HepG2 (cell line): ENCODE data around the gene CHD9NB. TPM values are rescaled to one million over a fixed set of nuclear protein-coding genes. Genes with fewer than 3 reads are reported as not detected.

Source experiments
- HIC2 ChIP-seq: sonication (generic); formaldehyde crosslinking; IDR thresholded peaks from 2 replicates; pipeline ENCODE4 v1.9.0; 2022; ENCODE audit warnings: low read depth, missing genetic modification reagents
- HMGXB4 ChIP-seq, 2 experiments: sonication (generic) in 1 of 2; formaldehyde crosslinking in 1 of 2; IDR thresholded peaks; 2 replicates each; pipeline versions ENCODE4 v1.4.0 to v1.6.1; 2018 to 2020; ENCODE audit warnings: missing genetic modification reagents in 2 of 2, borderline replicate concordance in 1 of 2, low read depth in 1 of 2, mild to moderate bottlenecking in 1 of 2, missing biosample characterization in 1 of 2
- NR2F1 ChIP-seq, 2 experiments: fragments of 450-650 bp in 1 of 2; formaldehyde crosslinking in 1 of 2; IDR thresholded peaks; 2 replicates each; pipeline versions ENCODE4 v1.5.0 to v1.6.1; 2016 to 2020; ENCODE audit warnings: mild to moderate bottlenecking in 1 of 2, missing compliant biosample characterization in 1 of 2, missing genetic modification reagents in 1 of 2, moderate library complexity in 1 of 2
- PITX1 ChIP-seq: sonication (generic); formaldehyde crosslinking; IDR thresholded peaks from 2 replicates; pipeline ENCODE4 v1.5.1; 2020; ENCODE audit warnings: mild to moderate bottlenecking, missing genetic modification reagents
- PLRG1 ChIP-seq: fragments of 450-650 bp; conservative IDR thresholded peaks from 2 replicates; pipeline ENCODE4 v1.6.1; 2016
- RFX5 ChIP-seq: IDR thresholded peaks from 2 replicates; pipeline ENCODE4 v1.6.1; 2011; ENCODE audit warnings: low read depth, low read length, improper control_type of control experiment
- SKIL ChIP-seq: sonication (generic); formaldehyde crosslinking; IDR thresholded peaks from 2 replicates; pipeline ENCODE4 v1.8.0; 2022; ENCODE audit warnings: missing genetic modification reagents, mild to moderate bottlenecking, moderate library complexity, borderline replicate concordance
- SP140L ChIP-seq: sonication (generic); formaldehyde crosslinking; IDR thresholded peaks from 2 replicates; pipeline ENCODE4 v1.4.0; 2020; ENCODE audit warnings: missing genetic modification reagents, borderline replicate concordance
- SRSF4 ChIP-seq: fragments of 200-400 bp; formaldehyde crosslinking; IDR thresholded peaks from one replicate; pipeline ENCODE4 v1.6.1; 2018; ENCODE audit warnings: mild to moderate bottlenecking, low read depth, low read length, moderate library complexity; ENCODE audit not compliant: poor library complexity, severe bottlenecking
- TBL1XR1 ChIP-seq: fragments of 150-350 bp; IDR thresholded peaks from 2 replicates; pipeline ENCODE4 v1.6.1; 2014; ENCODE audit warnings: borderline replicate concordance, low read length; ENCODE audit not compliant: partially characterized antibody
- TEF ChIP-seq: sonication (generic); formaldehyde crosslinking; IDR thresholded peaks from 2 replicates; pipeline ENCODE4 v1.5.0; 2020; ENCODE audit warnings: missing genetic modification reagents
- TFE3 ChIP-seq: IDR thresholded peaks from 2 replicates; pipeline ENCODE4 v1.6.1; 2016
- ZNF235 ChIP-seq: sonication (generic); formaldehyde crosslinking; IDR thresholded peaks from 2 replicates; pipeline ENCODE4 v1.8.1; 2023; ENCODE audit warnings: mild to moderate bottlenecking, missing genetic modification reagents, borderline replicate concordance
- ZNF770 ChIP-seq: sonication (generic); formaldehyde crosslinking; IDR thresholded peaks from 2 replicates; pipeline ENCODE4 v1.5.0; 2020; ENCODE audit warnings: mild to moderate bottlenecking, missing genetic modification reagents
- ZNF780A ChIP-seq: sonication (generic); formaldehyde crosslinking; IDR thresholded peaks from 2 replicates; pipeline ENCODE4 v1.8.0; 2022; ENCODE audit warnings: mild to moderate bottlenecking, missing genetic modification reagents, moderate library complexity
- ZSCAN29 ChIP-seq: sonication (generic); formaldehyde crosslinking; conservative IDR thresholded peaks from 2 replicates; pipeline ENCODE4 v1.4.0; 2020; ENCODE audit warnings: mild to moderate bottlenecking, missing genetic modification reagents
- polyA plus RNA-seq, 8 experiments: library from polyadenylated mRNA; depleted of rRNA in 3 of 8; stranded (reverse) in 7 of 8; unstranded in 1 of 8; fragments of >200 nt; fragmentation: Illumina TruSeq in 4 of 8; extraction: Trizol in 4 of 8; gene quantifications; 2 replicates each; pipeline versions ENCODE4 v1.2.1 to v1.2.3, GENCODE V29; 2011 to 2016; ENCODE audit warnings: low read depth in 4 of 8, missing spikeins in 1 of 8, mixed read lengths in 1 of 8; ENCODE audit not compliant: insufficient read depth in 1 of 8
- total RNA-seq, 5 experiments: library from RNA; depleted of rRNA; stranded (reverse); fragments of >200 nt; fragmentation: Illumina TruSeq; extraction: Trizol; gene quantifications; 2 replicates each; pipeline ENCODE4 v1.2.3, GENCODE V29; 2016; ENCODE audit warnings: low read depth in 1 of 5

The CHD9NB gene
- total and polyA plus RNA-seq, 2 of the 13 experiments (the other 11 are each of a cell fraction or from before 2014, with no cell fraction given): 0.17 to 0.18 TPM

GRCh38 chr16:53099318-53100130 is 46.8 kb upstream of the CHD9NB start (continued):
- TF ChIP-seq RFX5: no peak
- TF ChIP-seq HMGXB4 (CRISPR knock-in tag; IDR thresholded peaks at IDR 0.05; ENCODE audit: borderline replicate concordance in 1 of 2, low read depth in 1 of 2): no peak; a peak in 2 of 4 replicates
- no peak for TF ChIP-seq TEF (CRISPR knock-in tag)
- no peak for TF ChIP-seq SRSF4
- peak; percentile 54 for TF ChIP-seq TBL1XR1
- peak; percentile 4 to 41; a peak in 1 of 4 replicates for TF ChIP-seq NR2F1 (CRISPR knock-in tag; IDR thresholded peaks at IDR 0.05)
- TF ChIP-seq SP140L (CRISPR knock-in tag): no peak
- peak; percentile 73; the same call in 1 of the 2 replicates for TF ChIP-seq ZNF235 (CRISPR knock-in tag)
- peak; percentile 46; the same call in 1 of the 2 replicates for TF ChIP-seq ZNF770 (CRISPR knock-in tag)
- peak; percentile 57; the same call in 1 of the 2 replicates for TF ChIP-seq SKIL (CRISPR knock-in tag)
- TF ChIP-seq ZNF780A (CRISPR knock-in tag): peak; percentile 31; the same call in 1 of the 2 replicates
- peak; percentile 65; the same call in 1 of the 2 replicates for TF ChIP-seq ZSCAN29 (CRISPR knock-in tag)
- TF ChIP-seq HIC2 (CRISPR knock-in tag): peak; percentile 75
- no peak for TF ChIP-seq PLRG1
- peak; percentile 94 for TF ChIP-seq TFE3 (CRISPR knock-in tag)
- TF ChIP-seq PITX1 (CRISPR knock-in tag): 0 out of 2 replicates have a peak, but pooled peaks have one; percentile 16
